GM18505 (cell line): Measurements from ENCODE around the gene PTMS.
"Not testable (repeated sequence)": the region's sequence is repeated elsewhere in the genome, so short reads cannot be mapped to it uniquely, and the experiment has no call there.

Source experiments
- ATAC-seq: cut with Tn5 transposase; IDR thresholded peaks from one replicate; pipeline ENCODE4 v1.9.1; 2021; ENCODE audit not compliant: unreplicated experiment
- POLR2A ChIP-seq: IDR thresholded peaks from 4 replicates; pipeline ENCODE4 v1.6.1; 2011; ENCODE audit warnings: borderline replicate concordance; ENCODE audit not compliant: insufficient read depth, insufficient read length; ENCODE audit errors: extremely low read depth

PTMS gene

GRCh38 chr12:6742834-6743233 is 23.3 kb upstream of the PTMS start:
- no peak for ATAC-seq
- no peak for TF ChIP-seq POLR2A

DNA sequence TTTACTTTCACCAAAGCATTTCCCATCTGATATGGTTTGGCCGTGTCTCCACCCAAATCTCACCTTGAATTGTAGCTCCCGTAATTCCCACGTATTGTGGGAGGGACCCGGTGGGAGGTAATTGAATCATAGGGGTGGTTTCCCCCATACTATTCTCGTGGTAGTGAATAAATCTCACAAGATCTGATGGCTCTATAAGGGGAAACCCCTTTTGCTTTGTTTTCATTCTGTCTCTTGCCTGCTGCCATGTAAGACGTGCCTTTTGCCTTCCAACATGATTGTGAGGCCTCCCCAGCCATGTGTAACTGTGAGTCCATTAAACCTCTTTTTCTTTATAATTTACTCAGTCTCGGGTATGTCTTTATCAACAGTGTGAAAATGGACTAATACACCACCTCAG is 22.9 kb upstream of the PTMS start:
- ATAC-seq = not testable (repeated sequence)

GRCh38 chr12:6745741-6746525 is 20.2 kb upstream of the PTMS start:
- no peak for ATAC-seq
- no peak for TF ChIP-seq POLR2A

DNA sequence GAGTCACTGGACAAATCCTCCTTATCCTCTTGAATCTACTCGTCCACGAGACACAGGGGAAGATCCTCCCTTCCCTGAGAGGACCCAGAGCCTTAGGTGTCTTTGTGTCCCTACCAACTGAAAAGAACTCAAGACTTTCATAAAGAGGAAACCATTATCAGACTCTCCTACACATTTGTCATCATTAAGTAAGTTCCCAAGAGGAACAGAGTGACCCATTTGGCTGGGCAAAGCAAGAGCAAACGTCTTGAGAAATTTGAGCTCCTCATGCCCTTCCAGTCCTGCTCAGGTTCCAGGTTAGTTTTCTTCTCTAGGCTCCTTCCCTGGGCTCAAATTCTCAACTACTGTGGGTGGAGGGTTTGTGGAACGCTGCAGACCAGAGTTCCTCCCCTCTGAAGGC is 18.9 kb upstream of the PTMS start:
- TF ChIP-seq POLR2A = no peak
- ATAC-seq = no peak

DNA sequence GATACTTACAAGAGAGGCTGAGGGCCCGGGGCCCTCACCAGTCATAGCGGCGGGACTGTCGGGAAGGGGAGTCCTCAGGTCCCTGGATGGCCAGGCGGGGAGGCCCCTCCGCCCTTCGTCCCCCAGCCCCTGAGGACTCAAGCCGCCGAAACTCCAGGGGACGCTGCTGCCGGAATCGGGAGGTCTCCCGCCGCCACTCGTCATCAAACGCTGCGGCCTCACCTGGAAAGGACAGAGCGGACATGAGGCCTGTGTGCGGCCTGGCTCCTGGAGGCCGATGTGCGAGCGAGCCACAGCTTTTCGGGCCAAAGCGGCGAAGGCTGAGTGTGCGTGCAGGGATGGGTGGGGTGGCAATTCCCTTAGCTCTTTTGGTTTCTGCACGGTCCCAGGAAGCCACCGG is 17.4 kb upstream of the PTMS start:
- no peak for TF ChIP-seq POLR2A
- no peak for ATAC-seq

DNA sequence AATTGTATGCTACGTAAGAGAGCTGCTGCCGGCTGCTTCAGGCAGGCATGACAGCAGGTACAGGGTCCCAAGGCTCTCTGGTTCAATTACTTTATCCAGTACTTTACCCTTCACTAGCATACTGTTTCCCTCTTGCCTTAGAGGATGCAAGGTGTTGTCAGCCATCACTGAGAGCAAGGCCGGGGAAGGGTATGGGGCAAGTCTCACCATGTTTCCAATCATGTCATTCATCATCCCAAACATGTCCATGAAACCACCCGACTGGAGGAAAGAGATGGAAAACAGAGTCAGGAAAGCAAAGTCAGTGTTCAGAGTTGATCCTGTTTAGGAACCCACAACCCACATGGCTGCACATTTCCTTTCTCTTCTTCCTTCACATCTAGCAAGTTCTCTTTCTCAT is 15.7 kb upstream of the PTMS start:
- TF ChIP-seq POLR2A = no peak
- no peak for ATAC-seq

GRCh38 chr12:6751767-6752166 is 14.4 kb upstream of the PTMS start:
- TF ChIP-seq POLR2A = no peak
- ATAC-seq = no peak

GRCh38 chr12:6752167-6752920 is 13.8 kb upstream of the PTMS start:
- TF ChIP-seq POLR2A = no peak
- peak; percentile 3 for ATAC-seq

GRCh38 chr12:6752921-6753771 is 13.0 kb upstream of the PTMS start, which contains the start of gene MLF2:
MLF2 (minus strand) TSS chr12:6753141; CDS start chr12:6752334, 807 bp downstream.
- TF ChIP-seq POLR2A = peak; percentile 87
- ATAC-seq = peak; percentile 77

- no peak for TF ChIP-seq POLR2A
Measured at GRCh38 chr12:6753772-6754356, 12.3 kb upstream of the PTMS start.

DNA sequence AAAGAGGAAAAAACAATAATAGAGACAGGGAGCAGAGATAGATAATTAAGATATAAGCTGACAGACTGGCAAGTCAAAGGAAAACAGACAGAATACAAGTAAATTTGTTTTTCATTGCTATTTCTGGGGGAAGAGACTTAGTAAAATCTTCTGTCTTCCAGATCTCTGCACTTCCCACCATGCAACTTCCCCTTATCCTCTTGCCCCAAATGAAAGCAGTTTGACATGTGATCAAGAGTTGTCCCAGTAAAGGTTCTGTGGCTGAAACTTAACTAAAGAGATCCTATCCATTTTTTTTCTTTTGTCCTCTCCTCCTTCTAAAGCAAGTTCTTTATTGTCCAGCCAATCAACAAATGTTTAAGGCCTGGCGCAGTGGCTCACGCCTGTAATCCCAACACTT is 11.8 kb upstream of the PTMS start:
- ATAC-seq = no peak

More at GRCh38 chr12:6753772-6754356, 12.3 kb upstream of the PTMS start:
- no peak for ATAC-seq

DNA sequence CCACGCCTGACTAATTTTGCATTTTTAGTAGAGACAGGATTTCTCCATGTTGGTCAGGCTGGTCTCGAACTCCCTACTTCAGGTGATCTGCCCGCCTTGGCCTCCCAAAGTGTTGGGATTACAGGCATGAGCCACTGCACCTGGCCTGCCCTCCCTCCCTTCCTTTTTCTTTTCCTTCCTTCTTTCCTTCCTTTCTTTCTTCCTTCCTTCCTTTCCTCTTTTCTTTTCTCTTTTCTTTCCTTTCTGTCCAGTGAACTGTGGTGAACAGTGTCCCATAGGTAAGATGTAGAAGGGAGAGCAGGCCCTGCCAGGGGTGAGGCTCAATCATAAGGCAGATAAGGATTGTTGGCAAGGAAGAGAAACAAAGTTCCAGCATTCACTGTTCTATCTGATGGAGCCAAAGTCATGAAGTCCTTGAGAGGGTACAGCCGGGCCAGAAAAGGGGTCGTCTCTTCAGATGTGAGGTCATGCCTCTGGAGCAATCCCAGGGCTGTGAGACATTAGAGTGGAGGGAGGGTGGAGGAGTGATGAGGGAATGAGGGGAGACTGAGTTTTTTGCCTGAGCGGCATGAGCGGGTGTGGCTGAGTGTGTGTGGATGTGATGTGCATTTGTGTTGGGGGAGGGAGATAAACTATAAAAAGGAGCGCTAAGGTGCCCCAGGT is 9.0 kb upstream of the PTMS start:
- ATAC-seq = no peak
- TF ChIP-seq POLR2A = no peak

More for the DNA sequence above, 11.8 kb upstream of the PTMS start:
- TF ChIP-seq POLR2A = no peak
